K562 (cell line): Measurements from ENCODE around the gene NOL4L. TPM values are rescaled to one million over a fixed set of nuclear protein-coding genes. Genes with fewer than 3 reads are reported as not detected.

Experiments
- ATAC-seq: fragments of 200-7000 bp; cut with Tn5 transposase; 3 replicates; pipeline ENCODE4 v1.9.1; 2020; ENCODE audit warnings: moderate library complexity
- BruUV-seq: library from RNA; stranded (reverse); fragments of 400-500 nt; replicated peaks from 2 replicates; lab custom pipeline; 2021; lab: Mats Ljungman, UMichigan
- CTCF ChIA-PET: fragments of 300-600 bp; formaldehyde crosslinking; extraction: SDS; loops from one replicate; lab custom pipeline; 2021; ENCODE audit warnings: low intra/inter-chr PET ratio; lab: Yijun Ruan, JAX
- POLR2A ChIA-PET: fragments of 300-600, 350-650 bp; sonication (Branson Sonifier 250); formaldehyde crosslinking; extraction: SDS; loops from one replicate; lab custom pipeline; 2021; ENCODE audit warnings: antibody characterized with exemption, inconsistent platforms; lab: Yijun Ruan, JAX
- DNase-seq, 4 experiments: peaks; one replicate each; pipeline versions ENCODE4 v3.0.0 to v3.0.0-alpha.2; 2011 to 2018; ENCODE audit warnings: low spot score in 3 of 4, mixed read lengths in 3 of 4; ENCODE audit errors: extremely low read depth in 1 of 4
- FAIRE-seq: peaks from 2 replicates; lab custom pipeline; 2011; peaks lifted over from hg19 to GRCh38; lab: Jason Lieb, UNC
- H2AFZ ChIP-seq: 2 replicates; pipeline ENCODE4 v1.6.0; 2011; ENCODE audit warnings: low read depth, low read length, control low read depth, inconsistent platforms
- H3K27ac ChIP-seq: fragments of 200-600 bp; 3 replicates; pipeline ENCODE4 v1.8.0; 2011; ENCODE audit warnings: low read depth, mild to moderate bottlenecking, control low read depth, inconsistent platforms, low read length, moderate library complexity, mixed read lengths; ENCODE audit errors: extremely low read depth
- H3K27me3 ChIP-seq, 2 experiments: fragments of 300-600 bp in 1 of 2; 2 replicates in 1 of 2; 3 replicates in 1 of 2; pipeline versions ENCODE4 v1.6.0 to v1.8.0; 2011; ENCODE audit warnings: inconsistent platforms in 2 of 2, low read length in 2 of 2, mild to moderate bottlenecking in 1 of 2, mixed read lengths in 1 of 2, moderate library complexity in 1 of 2; ENCODE audit not compliant: control insufficient read depth in 2 of 2, insufficient read depth in 2 of 2
- H3K36me3 ChIP-seq: fragments of 300-600 bp; 3 replicates; pipeline ENCODE4 v1.8.0; 2011; ENCODE audit warnings: mild to moderate bottlenecking, low read length, inconsistent platforms; ENCODE audit not compliant: control insufficient read depth, insufficient read depth
- H3K4me1 ChIP-seq, 2 experiments: fragments of 200-600 bp in 1 of 2; replicated peaks in 1 of 2; 2 replicates in 1 of 2; 3 replicates in 1 of 2; pipeline versions ENCODE4 v1.5.1 to v1.8.0; 2011; ENCODE audit warnings: inconsistent platforms in 2 of 2, low read length in 2 of 2, mild to moderate bottlenecking in 1 of 2, mixed read lengths in 1 of 2, moderate library complexity in 1 of 2; ENCODE audit not compliant: control insufficient read depth in 2 of 2, insufficient read depth in 2 of 2
- H3K4me2 ChIP-seq: 2 replicates; pipeline ENCODE4 v1.6.1; 2011; ENCODE audit warnings: low read length, control low read depth, inconsistent platforms, mixed read lengths; ENCODE audit not compliant: insufficient read depth
- H3K4me3 ChIP-seq: fragments of 200-600 bp; sonication (generic), shearing (Covaris generic); 2 replicates; pipeline ENCODE4 v1.5.1; 2016; ENCODE audit warnings: control low read depth, inconsistent platforms
- H3K79me2 ChIP-seq: fragments of 200-600 bp; 3 replicates; pipeline ENCODE4 v1.8.0; 2011; ENCODE audit warnings: low read length, inconsistent platforms; ENCODE audit not compliant: control insufficient read depth, insufficient read depth
- H3K9ac ChIP-seq, 2 experiments: 2 replicates each; pipeline versions ENCODE4 v1.6.0 to v1.6.1; 2011; ENCODE audit warnings: low read depth in 2 of 2, low read length in 2 of 2, control low read depth in 1 of 2, inconsistent platforms in 1 of 2, mild to moderate bottlenecking in 1 of 2, mixed read lengths in 1 of 2; ENCODE audit not compliant: insufficient read depth in 1 of 2
- H3K9me1 ChIP-seq: one replicate; pipeline ENCODE4 v1.6.0; 2011; ENCODE audit warnings: inconsistent platforms, mild to moderate bottlenecking, low read length, moderate library complexity; ENCODE audit not compliant: control insufficient read depth, insufficient read depth
- H3K9me3 ChIP-seq: replicated peaks from 2 replicates; pipeline ENCODE4 v1.5.1; 2011; ENCODE audit warnings: low read depth, low read length, inconsistent platforms; ENCODE audit not compliant: control insufficient read depth, insufficient read depth
- H4K20me1 ChIP-seq: replicated peaks from 2 replicates; pipeline ENCODE4 v1.6.1; 2011; ENCODE audit warnings: low read length, inconsistent platforms, mixed read lengths; ENCODE audit not compliant: control insufficient read depth, insufficient read depth
- FOXM1 ChIP-seq, 2 experiments: fragments of 450-650 bp in 1 of 2; sonication (generic) in 1 of 2; formaldehyde crosslinking in 1 of 2; IDR thresholded peaks; 2 replicates each; pipeline versions ENCODE4 v1.6.1 to v1.9.0; 2017 to 2022; ENCODE audit warnings: low read depth in 2 of 2, mild to moderate bottlenecking in 2 of 2, missing genetic modification reagents in 1 of 2, moderate library complexity in 1 of 2
- HMGN3 ChIP-seq: IDR thresholded peaks from 2 replicates; pipeline ENCODE4 v1.6.1; 2011; ENCODE audit warnings: borderline replicate concordance, low read depth, mild to moderate bottlenecking, mixed read lengths, low read length; ENCODE audit not compliant: insufficient read length; ENCODE audit errors: extremely low read depth
- KDM1A ChIP-seq, 2 experiments: fragments of 450-650 bp; IDR thresholded peaks; 2 replicates each; pipeline ENCODE4 v1.6.1; 2016; ENCODE audit warnings: mild to moderate bottlenecking in 2 of 2
- MCM5 ChIP-seq: fragments of 450-650 bp; IDR thresholded peaks from 2 replicates; pipeline ENCODE4 v1.6.1; 2016; ENCODE audit warnings: low read depth
- OTX1 ChIP-seq: fragments of 450-650 bp; formaldehyde crosslinking; IDR thresholded peaks from 2 replicates; pipeline ENCODE4 v1.4.0; 2022; ENCODE audit warnings: mild to moderate bottlenecking
- PRMT5 ChIP-seq: sonication (generic); formaldehyde crosslinking; IDR thresholded peaks from 2 replicates; pipeline ENCODE4 v1.5.0; 2020; ENCODE audit warnings: missing genetic modification reagents
- SMAD3 ChIP-seq: fragments of 450-650 bp; formaldehyde crosslinking; conservative IDR thresholded peaks from 2 replicates; pipeline ENCODE4 v1.4.0; 2020; ENCODE audit warnings: mild to moderate bottlenecking
- ZBTB2 ChIP-seq: fragments of 450-650 bp; IDR thresholded peaks from 2 replicates; pipeline ENCODE4 v1.6.1; 2016; ENCODE audit warnings: antibody characterized with exemption
- ZNF277 ChIP-seq: fragments of 250-450 bp; sonication (Bioruptor Pico); IDR thresholded peaks from 2 replicates; pipeline ENCODE4 v1.8.0; 2022; ENCODE audit warnings: inconsistent platforms, mild to moderate bottlenecking, moderate library complexity, borderline replicate concordance
- WGBS: fragments of 100-300 bp; shearing (Covaris generic); methylation state at CpG from one replicate; pipeline ENCODE4 v1.1.6; 2016; ENCODE audit warnings: low coverage, mixed read lengths; ENCODE audit not compliant: insufficient coverage; ENCODE audit errors: missing lambda C conversion rate; 5-methylcytosine and 5-hydroxymethylcytosine counted together
- in situ Hi-C: fragments of 300-500 bp; cut with MboI; formaldehyde crosslinking; loops from 4 replicates; pipeline ENCODE4 v1.15.0; 2018; ENCODE audit warnings: inconsistent platforms, mixed read lengths
- intact Hi-C: fragments of 100-400 bp; cut with micrococcal nuclease; formaldehyde crosslinking; loops from 2 replicates; pipeline ENCODE4 v1.14.2; 2022
- polyA plus RNA-seq, 8 experiments: library from polyadenylated mRNA; depleted of rRNA in 4 of 8; stranded (reverse) in 5 of 8; unstranded in 3 of 8; fragments of >200 nt; fragmentation: Nextera tagmentation in 2 of 8; fragmentation: Illumina TruSeq in 1 of 8; extraction: Ambion mirVana in 2 of 8; extraction: Trizol in 1 of 8; gene quantifications; 2 replicates each; pipeline versions ENCODE4 v1.2.1 to v1.2.3, GENCODE V29; 2011 to 2014; ENCODE audit warnings: inconsistent platforms in 1 of 8, missing spikeins in 1 of 8
- total RNA-seq, 7 experiments: library from RNA; depleted of rRNA in 6 of 7; stranded (reverse); fragments of >200 nt in 6 of 7; fragmentation: Illumina TruSeq in 2 of 7; extraction: Trizol in 2 of 7; gene quantifications; 2 replicates each; pipeline versions ENCODE4 v1.2.1 to v1.2.3, GENCODE V29; 2011 to 2021; ENCODE audit warnings: low replicate concordance in 1 of 7

The NOL4L gene
- total and polyA plus RNA-seq, 9 of the 15 experiments (the other 6 are each of a cell fraction or from before 2014, with no cell fraction given): 5.1 to 36.2 (median 13.6) TPM

GRCh38 chr20:32614772-32615171, 29.6 kb upstream of the NOL4L start:
- CTCF ChIA-PET: no interaction called here

More at GRCh38 chr20:32614772-32615171, 29.6 kb upstream of the NOL4L start:
- TF ChIP-seq ZNF277 (CRISPR knock-in tag) (no peak), OTX1 (CRISPR knock-in tag) (no peak), KDM1A (IDR thresholded peaks at IDR 0.05) (no peak), PRMT5 (CRISPR knock-in tag) (no peak), HMGN3 (no peak), ZBTB2 (no peak), MCM5 (no peak), SMAD3 (no peak), FOXM1 (IDR thresholded peaks at IDR 0.05; ENCODE audit: low read depth) (no peak), FOXM1 (CRISPR knock-in tag; IDR thresholded peaks at IDR 0.05; ENCODE audit: low read depth) (no peak)
- BruUV-seq: no TSS peak
- 91% methylated on average over 2 of the region's 2 CpGs for WGBS
- Histone ChIP-seq H3K4me1 (peaks cover 4 to 25% of the 10 kb centered on the region in 2 experiments; a peak in 3 of 5 replicates), H3K4me2 (no peak overlapping the region), H3K79me2 (peaks cover 3% of the 10 kb centered on the region; the same call in 2 of the 3 replicates), H3K27me3 (no peaks in the 10 kb centered on the region), H3K4me3 (no peak overlapping the region), H3K9me1 (peaks cover 16% of the 10 kb centered on the region), H3K27ac (no peak overlapping the region), H4K20me1 (0 out of 2 replicates have a peak, but pooled peaks cover 4% of the 10 kb centered on the region), H3K9ac (peak overlapping the region in 1 of 2 experiments; percentile 20; a peak in 1 of 4 replicates), H3K9me3 (no peaks in the 10 kb centered on the region), H2AFZ (no peak overlapping the region), H3K36me3 (peaks cover 26% of the 10 kb centered on the region; the same call in 2 of the 3 replicates)
- intact Hi-C loops: no loop called here
- in situ Hi-C loops: no loop called here
- no peak for DNase-seq
- POLR2A ChIA-PET: interaction anchor here (1.2 to 2.7 kb wide), 2 partner anchors 10 kb away, joined by 3 to 9 read pairs; no protein-coding TSS in a partner anchor
- FAIRE-seq: no peak
- no peak for ATAC-seq
